GM19023 (cell line): ENCODE measurements around the gene MINK1.

ENCODE experiments used
- ATAC-seq: cut with Tn5 transposase; IDR thresholded peaks from one replicate; pipeline ENCODE4 v1.9.1; 2021; ENCODE audit warnings: mild to moderate bottlenecking, moderate library complexity; ENCODE audit not compliant: unreplicated experiment

The MINK1 gene

DNA sequence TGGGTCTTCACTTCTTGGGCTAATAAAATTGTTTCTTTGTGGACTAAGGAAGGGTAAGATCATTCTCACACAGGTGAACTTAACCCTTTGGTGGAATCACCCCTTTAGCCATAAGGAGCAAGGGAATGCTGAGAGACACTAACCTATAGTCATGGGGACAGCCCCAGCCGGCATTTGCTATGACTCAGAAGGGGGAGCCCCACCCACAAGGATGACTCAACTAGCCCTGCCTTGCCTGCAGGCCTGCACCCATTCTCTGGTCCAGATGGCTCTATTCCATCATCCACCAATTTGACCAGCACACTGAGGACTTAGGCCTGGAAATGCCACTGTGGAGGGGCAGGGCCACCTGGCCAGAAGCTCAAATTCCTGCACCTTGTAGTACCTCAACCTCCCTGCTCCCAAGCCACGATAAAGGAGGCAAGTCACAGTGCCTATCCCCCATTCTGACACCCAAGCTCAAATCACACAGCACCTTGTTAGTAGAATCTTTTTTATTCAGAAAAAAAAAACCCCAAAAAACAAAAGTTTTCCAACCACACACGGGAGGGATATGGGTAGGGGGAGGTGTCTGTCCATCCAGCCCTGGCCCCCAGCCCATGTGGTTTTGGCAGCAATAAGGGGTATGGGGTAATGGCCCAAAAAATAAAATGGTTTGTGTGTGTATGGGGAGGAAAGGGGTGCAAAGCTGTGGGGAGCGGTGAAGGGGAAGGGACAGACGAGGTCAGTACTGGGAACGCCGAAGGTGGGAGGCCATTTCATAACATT lies 112.2 kb downstream of the MINK1 start:
- no peak for ATAC-seq

DNA sequence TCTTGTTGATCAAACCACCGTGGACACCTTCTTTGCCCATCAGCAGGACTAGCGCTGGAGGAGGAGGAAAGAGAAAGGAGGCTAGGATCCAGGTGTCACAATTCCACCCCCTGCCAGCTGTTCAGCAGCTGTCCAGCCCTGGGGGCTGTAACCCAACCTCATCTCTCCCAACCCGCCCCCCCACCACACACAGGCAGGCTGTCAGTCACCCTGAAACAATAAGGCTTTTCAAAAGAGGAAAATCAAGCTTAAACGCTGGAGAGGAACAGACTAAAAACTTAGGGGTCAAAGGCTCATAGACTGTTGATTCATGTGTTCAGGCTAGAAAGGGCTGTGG lies 112.8 kb downstream of the MINK1 start:
- no peak for ATAC-seq

DNA sequence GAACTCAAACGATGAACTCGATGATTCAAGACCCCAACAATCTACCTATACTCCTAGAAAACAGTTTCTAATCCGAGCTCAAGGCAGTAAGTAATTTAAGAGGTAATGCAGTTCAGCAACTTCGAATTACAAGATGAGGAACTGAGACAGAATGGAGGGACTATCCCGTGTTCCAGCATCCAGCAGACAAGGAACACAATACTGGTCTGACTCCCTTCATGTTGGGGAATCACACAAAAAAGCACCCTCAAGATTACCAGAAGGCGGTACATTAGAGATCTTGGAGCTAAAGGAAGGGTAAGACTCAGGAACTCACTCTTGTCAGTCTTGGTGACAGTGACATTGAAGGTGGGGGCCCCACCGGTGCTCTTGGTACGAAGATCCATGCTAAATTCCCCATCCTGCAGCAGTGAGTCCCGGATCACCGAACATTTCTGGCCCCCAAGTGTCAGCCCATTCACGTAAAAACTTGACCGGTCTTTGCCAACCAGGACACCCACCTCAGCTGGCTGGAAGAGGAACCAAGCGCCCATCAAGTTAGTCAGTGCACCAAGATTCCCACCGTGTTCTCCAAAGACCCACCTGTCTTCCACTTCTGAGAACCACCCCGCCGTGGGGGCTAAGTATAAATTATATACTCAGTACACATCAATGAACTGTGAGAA lies 113.3 kb downstream of the MINK1 start:
- no peak for ATAC-seq

DNA sequence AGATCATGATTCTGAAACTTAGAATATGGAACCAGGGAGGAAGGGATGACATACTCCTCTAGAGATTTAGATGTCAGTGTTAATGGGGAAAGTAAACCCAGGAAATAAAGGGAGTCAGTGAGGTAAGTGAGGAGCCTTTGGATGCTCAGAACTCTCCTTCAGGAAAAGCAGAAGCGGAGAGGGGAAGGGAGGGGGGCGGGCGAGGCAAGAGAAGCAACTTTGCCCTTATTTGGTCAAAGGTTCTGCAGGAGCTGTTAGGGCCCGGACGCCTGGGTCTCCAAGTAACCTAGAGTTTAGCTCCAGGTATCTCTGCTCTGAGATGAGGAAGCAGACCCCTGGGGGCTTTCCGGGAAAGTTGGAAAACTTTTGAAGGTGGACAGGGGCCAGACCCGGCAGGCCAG lies 113.9 kb downstream of the MINK1 start:
- ATAC-seq = no peak
